Activated T-cell treated with anti-CD3 and anti-CD28 coated beads for 24 hours (primary cell): ENCODE measurements around the gene BCL7A.
"Not testable (repeated sequence)": the region's sequence is repeated elsewhere in the genome, so short reads cannot be mapped to it uniquely, and the experiment has no call there.

ENCODE experiments used
- DNase-seq: peaks from one replicate; pipeline ENCODE4 v3.0.0-alpha.2; 2020; ENCODE audit warnings: low read depth

Gene BCL7A

DNA sequence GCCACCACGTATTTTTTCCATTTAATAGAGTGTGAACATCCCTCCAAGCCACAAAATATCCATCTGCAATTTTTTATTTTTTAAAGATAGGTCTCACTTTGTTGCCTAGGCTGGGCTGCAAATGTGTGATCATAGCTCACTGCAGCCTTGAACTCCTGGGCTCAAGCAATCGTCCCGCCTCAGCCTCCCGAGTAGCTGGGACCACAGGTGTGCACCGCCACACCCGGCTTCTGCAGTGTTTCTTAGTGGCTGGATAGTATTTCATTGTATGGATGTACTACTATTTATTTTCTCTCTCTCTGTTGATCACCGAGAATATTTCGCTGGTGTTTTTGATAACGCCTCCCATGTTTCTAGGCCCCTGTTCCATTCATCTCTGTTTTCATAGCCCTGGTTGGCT, 74.3 kb downstream of the BCL7A start:
- DNase-seq = no peak

GRCh38 chr12:122096591-122097149, 75.0 kb downstream of the BCL7A start:
- no peak for DNase-seq

GRCh38 chr12:122097584-122097926, 75.9 kb downstream of the BCL7A start:
- no peak for DNase-seq

DNA sequence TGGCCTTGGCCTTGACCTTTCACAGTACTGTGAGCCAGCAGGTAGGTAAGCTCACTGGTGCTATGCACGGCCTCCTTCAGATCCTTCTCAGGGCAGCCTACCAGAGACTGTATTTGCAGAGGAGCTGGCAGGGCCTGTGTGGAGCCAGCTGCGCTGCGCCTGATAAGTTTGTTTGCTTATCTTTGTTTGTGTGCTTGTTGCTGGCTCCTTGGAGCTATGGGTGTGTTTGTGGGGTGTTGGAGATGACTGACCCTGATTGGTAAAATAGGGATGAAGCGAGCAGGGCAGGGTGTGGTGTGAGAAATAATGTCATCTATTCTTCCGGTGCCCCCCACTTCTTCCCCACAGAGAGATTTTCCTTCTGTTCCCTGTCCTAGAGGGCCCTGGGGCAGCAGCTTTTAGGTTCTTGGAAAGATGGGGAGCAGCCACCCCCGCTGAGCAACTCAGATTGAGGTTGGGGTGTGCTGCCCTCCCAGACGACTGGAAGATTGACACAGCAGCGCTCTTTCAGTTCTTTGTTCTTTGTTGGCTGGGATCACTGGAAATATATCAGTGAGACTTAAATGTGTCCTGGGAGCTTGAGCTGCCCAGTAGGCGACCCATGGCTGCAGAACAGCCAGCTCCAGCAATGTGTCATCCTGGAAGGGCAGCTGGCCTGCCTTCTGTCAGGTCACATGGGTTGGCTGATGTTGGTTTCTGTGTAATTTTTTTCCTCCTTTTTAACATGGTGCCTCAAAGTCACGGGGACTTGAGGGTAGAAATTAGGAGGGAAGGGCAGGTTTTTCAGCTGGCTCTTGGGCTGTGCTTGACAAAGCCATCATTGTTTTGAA, 76.5 kb downstream of the BCL7A start:
- DNase-seq = no peak

DNA sequence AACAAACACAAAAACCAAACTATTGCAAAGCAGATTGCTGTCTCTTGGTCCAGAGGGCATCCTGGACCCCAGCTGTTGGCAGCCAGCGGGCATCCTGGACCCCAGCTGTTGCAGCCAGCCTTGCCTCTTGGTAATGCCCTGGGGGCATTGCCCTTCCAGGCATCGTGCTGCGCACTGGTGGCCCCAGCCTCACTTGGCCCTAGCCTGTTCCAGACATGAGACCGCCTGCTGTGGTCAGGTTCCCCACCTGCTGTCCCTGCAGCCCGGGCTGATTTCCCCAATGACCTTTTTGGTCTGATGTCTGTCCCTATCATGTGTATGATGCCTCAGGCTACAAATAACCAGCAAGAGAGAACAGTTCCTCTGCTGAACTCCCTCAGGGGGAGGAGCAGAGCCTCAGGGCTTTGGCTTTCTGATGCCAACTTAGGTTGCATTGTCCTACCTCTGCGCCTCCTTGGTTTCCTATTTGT, 77.6 kb downstream of the BCL7A start:
- no peak for DNase-seq

- DNase-seq = no peak
Measured at GRCh38 chr12:122099856-122100255, 78.2 kb downstream of the BCL7A start.

GRCh38 chr12:122100568-122100967, 78.9 kb downstream of the BCL7A start:
- DNase-seq = no peak

GRCh38 chr12:122102331-122102730, 80.6 kb downstream of the BCL7A start:
- no peak for DNase-seq

GRCh38 chr12:122104844-122105243, 83.2 kb downstream of the BCL7A start:
- no peak for DNase-seq

DNA sequence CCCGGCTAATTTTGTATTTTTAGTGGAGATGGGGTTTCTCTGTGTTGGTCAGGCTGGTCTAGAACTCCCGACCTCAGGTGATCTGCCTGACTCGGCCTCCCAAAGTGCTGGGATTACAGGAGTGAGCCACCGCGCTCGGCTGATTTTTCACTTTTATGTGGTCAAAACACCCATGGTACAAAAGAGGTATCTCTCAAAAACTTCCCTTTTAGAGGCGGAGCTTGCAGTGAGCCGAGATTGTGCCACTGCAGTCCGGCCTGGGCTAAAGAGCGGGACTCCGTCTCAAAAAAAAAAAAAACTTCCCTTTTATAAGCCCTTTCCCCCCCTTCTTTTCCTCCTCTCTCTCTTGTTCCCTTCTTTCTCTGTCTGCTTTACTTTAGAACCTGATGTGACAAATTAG, 83.8 kb downstream of the BCL7A start:
- not testable (repeated sequence) for DNase-seq

DNA sequence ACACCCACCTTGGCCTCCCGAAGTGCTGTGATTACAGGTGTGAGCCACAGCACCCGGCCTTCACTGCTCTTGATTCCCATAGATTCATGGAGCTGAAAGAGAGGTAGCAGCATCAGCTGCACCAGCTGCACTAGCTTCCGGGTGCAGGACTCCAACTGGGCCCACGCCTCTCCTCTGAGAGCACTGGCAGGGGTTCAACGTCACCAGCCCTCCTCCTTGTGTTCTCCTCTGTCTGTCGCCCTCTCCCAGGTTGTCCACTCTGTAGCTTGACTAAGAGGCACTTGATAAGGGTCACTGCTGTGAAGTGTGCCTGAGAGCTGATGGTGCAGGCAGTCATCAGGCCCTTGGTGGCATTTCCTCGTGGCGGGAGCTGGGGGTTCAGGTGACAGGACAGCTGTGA, 85.2 kb downstream of the BCL7A start:
- no peak for DNase-seq

DNA sequence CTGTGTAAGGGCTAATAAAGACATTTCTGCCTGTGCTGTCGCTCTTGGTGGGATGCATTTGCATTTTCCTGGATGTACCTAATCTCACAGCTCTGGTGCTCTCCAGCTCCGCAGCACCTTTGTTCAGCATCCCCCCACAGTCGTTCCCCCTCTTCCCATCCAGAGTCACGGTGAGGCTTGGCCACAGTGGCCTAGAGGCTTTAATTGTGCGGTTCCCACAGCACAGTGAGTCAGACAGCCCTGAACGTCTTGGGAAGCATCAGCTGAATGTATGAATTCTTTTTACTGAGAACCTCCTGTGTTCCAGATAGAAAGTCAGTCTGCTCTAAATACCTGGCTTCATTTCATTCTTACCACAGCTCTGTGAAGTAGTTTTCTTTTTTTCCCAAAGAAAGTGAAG, 85.6 kb downstream of the BCL7A start:
- no peak for DNase-seq

DNA sequence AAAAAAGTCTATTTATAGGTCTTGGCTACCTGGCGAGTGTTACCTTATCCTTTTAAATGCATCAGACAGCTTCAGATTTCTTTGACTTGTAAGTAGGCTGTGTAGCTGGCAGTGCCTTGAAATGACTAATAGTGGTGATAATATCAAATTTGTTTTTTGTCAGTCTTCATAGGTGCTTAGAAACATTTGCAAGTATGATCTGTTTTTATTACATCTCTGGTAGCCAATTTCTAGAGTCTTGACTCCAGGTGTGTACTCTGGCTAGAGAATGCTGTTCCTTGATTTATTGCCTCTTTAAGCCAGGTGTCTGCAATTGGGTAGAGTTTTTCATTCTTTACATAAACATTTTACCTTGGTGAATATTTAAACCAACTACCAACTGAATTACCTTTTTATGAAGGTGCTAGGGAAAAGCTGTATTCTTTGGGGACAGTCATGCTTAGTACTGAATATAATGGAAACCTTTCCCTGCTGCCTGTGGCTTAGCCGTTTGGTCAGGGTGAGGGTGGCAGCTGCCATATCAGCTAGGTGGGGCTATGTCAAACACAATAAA, 89.5 kb downstream of the BCL7A start:
- no peak for DNase-seq
